GM12801 (cell line): ENCODE results near the gene RNF168.

Experiments
- TF ChIP-seq, protein P1 (sequence below): IDR thresholded peaks from one replicate; pipeline ENCODE4 v1.5.1; 2011; ENCODE audit warnings: control low read depth; ENCODE audit not compliant: insufficient read length; ENCODE audit errors: extremely low read depth

RNF168 gene

DNA sequence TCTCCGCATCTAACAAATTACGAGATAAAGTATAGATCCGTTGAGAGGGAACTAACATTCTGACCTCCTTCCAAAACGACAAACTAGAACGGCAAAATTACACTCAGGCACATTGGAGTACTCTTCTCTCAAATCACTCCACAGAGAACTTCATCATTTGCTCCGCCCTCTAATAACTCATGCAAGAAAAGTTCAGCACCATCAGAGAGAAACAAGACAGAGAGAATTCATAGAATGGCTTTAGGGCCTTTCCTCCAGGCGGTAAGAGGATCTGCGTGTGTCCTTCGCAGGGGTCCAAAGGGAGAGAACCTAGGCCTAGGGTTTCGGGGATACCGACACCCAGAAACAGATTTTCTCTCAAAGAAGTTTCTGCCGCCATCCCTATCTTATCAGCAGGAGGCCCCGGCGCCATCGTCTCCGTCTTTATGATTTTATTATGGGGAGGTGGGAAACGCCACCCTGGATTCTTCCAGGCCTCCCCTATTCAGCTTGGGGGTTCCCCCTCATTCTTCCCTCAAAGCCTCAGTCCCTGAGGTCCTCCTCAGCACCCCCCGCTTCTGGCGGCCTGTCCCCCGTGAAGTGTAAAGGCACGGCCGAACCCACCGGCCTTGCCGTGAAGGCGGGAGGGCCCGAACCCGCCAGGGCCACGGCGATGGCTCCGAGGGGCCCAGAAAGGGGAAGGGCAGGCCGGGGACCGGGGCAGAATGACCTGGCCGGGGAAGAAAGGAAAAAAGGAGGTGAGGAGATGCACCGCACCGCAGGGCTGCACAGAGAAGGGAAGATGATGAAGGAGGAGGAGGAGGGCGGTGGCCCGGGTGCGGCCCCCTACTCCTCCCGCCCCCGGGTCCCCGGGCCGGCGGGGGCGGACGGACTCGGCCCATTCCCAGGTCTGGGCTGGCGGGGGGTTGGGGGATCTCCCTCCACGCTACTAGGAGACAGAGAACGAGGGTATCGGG, 72.1 kb downstream of the RNF168 start:
- TF ChIP-seq, protein P1, sequence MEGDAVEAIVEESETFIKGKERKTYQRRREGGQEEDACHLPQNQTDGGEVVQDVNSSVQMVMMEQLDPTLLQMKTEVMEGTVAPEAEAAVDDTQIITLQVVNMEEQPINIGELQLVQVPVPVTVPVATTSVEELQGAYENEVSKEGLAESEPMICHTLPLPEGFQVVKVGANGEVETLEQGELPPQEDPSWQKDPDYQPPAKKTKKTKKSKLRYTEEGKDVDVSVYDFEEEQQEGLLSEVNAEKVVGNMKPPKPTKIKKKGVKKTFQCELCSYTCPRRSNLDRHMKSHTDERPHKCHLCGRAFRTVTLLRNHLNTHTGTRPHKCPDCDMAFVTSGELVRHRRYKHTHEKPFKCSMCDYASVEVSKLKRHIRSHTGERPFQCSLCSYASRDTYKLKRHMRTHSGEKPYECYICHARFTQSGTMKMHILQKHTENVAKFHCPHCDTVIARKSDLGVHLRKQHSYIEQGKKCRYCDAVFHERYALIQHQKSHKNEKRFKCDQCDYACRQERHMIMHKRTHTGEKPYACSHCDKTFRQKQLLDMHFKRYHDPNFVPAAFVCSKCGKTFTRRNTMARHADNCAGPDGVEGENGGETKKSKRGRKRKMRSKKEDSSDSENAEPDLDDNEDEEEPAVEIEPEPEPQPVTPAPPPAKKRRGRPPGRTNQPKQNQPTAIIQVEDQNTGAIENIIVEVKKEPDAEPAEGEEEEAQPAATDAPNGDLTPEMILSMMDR, result no peak

DNA sequence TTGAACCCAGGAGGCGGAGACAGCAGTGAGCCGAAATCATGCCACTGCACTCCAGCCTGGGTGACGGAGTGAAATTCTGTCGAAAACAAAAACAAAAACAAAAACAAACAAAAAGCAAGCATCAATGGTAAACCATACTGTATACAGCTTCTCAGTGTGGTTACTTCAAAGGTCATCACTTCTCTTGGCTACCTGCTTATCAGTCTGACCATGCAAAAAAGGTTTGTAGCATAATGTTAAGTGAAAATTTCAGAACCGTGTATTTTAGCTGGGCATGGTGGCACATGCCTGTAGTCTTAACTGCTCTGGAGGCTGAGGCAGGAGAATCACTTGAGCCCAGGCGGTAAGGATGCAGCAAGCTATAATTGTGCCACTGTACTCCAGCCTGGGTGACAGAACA, 75.5 kb downstream of the RNF168 start:
- TF ChIP-seq, protein P1, result no peak

DNA sequence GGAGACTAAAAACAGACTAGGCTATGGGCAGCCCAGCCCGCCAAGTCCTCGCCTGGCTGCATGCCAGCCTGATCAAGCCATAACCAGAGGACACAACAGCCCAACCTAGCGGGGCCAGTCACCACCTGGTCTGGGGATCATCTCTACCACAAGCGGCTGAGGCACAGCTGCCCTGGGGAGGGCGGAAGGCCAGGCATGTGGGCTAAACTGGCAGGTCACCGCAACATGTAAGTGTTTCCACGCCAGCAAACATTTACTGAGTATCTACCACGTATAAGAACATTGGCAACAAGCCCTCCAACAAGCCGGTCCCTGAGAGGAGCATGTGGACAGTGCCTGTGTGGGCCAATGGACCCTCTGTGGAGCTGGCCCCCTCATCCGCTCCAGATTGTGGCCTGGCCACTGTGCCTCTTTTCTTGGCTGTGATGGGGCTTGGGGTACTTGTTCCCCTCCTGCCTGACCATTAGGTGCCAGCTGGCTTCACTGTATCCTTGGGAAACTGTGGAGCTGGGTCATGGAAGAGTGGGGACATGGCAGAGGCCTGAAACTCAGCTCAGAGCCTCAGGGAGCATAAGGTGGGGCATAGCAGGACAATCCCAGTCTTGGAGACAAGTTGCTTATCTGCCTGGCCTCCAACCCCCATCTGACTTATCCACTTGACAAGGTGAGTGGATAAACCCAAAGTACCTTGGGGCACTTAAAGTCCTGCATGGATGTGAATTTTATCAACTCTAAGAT, 80.4 kb downstream of the RNF168 start:
- TF ChIP-seq, protein P1, result no peak

DNA sequence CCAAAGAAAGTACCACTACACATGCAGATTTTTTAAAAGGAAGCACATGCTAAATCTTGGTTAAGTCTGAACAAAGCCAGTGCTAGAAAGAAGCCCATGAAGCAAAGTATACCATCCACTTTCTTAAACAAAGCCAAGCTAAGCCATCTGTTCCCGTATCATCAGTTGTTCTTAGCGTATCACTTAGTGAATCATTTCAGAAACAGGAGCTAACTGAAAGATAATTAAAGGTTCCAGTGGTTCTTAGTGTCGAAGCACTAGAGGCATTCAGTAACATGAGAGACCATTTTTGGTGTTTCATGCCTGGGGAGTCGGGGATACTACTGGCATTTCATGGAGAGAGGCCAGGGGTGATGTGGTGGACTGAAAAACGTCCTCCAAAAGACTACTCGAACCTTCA, 84.2 kb downstream of the RNF168 start:
- TF ChIP-seq, protein P1, result no peak
